H1 (cell line): ENCODE measurements around the gene KIF26B. TPM values are rescaled to one million over a fixed set of nuclear protein-coding genes. Genes with fewer than 3 reads are reported as not detected.

Experiments used
- CTCF ChIA-PET: fragments of 300-600 bp; sonication (Branson Sonifier 250); formaldehyde crosslinking; loops from one replicate; lab custom pipeline; 2021; ENCODE audit not compliant: partially characterized antibody; lab: Charles Lee
- POLR2A ChIA-PET: fragments of 300-600 bp; sonication (Branson Sonifier 250); formaldehyde crosslinking; loops from one replicate; lab custom pipeline; 2021; ENCODE audit warnings: inconsistent platforms; ENCODE audit not compliant: partially characterized antibody; lab: Charles Lee
- DNase-seq, 2 experiments: peaks; one replicate each; pipeline versions ENCODE4 v3.0.0 to v3.0.0-alpha.2; 2010 to 2022; ENCODE audit warnings: low spot score in 2 of 2, low read depth in 1 of 2, mixed read lengths in 1 of 2
- FAIRE-seq: peaks from 2 replicates; lab custom pipeline; 2011; peaks lifted over from hg19 to GRCh38; lab: Jason Lieb, UNC
- H2AFZ ChIP-seq: 2 replicates; pipeline ENCODE4 v1.8.1; 2012; ENCODE audit warnings: low read length, inconsistent platforms
- H2AK5ac ChIP-seq: 2 replicates; pipeline ENCODE4 v1.6.1; 2013; ENCODE audit warnings: low read depth, low read length
- H2BK120ac ChIP-seq: replicated peaks from 2 replicates; pipeline ENCODE3; 2013; ENCODE audit warnings: low read depth, low read length, inconsistent platforms
- H2BK12ac ChIP-seq: 2 replicates; pipeline ENCODE4 v1.6.1; 2013; ENCODE audit warnings: low read depth, low read length
- H2BK15ac ChIP-seq: 2 replicates; pipeline ENCODE4 v1.6.1; 2013; ENCODE audit warnings: low read length
- H2BK20ac ChIP-seq: 2 replicates; pipeline ENCODE4 v1.6.1; 2013; ENCODE audit warnings: low read length
- H2BK5ac ChIP-seq: 2 replicates; pipeline ENCODE4 v1.6.1; 2013; ENCODE audit warnings: low read depth, low read length
- H3K14ac ChIP-seq: 2 replicates; pipeline ENCODE4 v1.6.1; 2013; ENCODE audit warnings: inconsistent platforms; ENCODE audit not compliant: insufficient read length
- H3K18ac ChIP-seq: 2 replicates; pipeline ENCODE4 v1.6.1; 2013; ENCODE audit warnings: low read length; ENCODE audit errors: extremely low read depth
- H3K23ac ChIP-seq: 2 replicates; pipeline ENCODE4 v1.6.1; 2013; ENCODE audit warnings: inconsistent platforms; ENCODE audit not compliant: insufficient read length
- H3K23me2 ChIP-seq: 2 replicates; pipeline ENCODE4 v1.6.1; 2013; ENCODE audit warnings: low read depth, low read length
- H3K27ac ChIP-seq: 2 replicates; pipeline ENCODE4 v1.6.1; 2011; ENCODE audit warnings: low read depth, low read length, inconsistent platforms
- H3K27me3 ChIP-seq, 4 experiments: replicated peaks in 1 of 4; 1 replicate in 1 of 4; 2 replicates in 3 of 4; pipeline versions ENCODE4 v1.6.1 to v1.8.1; 2011 to 2013; ENCODE audit warnings: low read length in 3 of 4, mild to moderate bottlenecking in 3 of 4, inconsistent platforms in 2 of 4, mixed read lengths in 2 of 4, moderate library complexity in 1 of 4; ENCODE audit not compliant: control insufficient read depth in 3 of 4, insufficient read depth in 3 of 4; ENCODE audit errors: extremely low read depth in 1 of 4
- H3K36me3 ChIP-seq, 4 experiments: 2 replicates each; pipeline versions ENCODE4 v1.6.1 to v1.8.1; 2011 to 2013; ENCODE audit warnings: mild to moderate bottlenecking in 4 of 4, low read length in 3 of 4, moderate library complexity in 2 of 4, control low read depth in 1 of 4, inconsistent platforms in 1 of 4; ENCODE audit not compliant: insufficient read depth in 4 of 4, control insufficient read depth in 2 of 4
- H3K4ac ChIP-seq: replicated peaks from 2 replicates; pipeline ENCODE3; 2013; ENCODE audit warnings: low read length, low read depth, mixed read lengths, inconsistent platforms; ENCODE audit not compliant: insufficient read length
- H3K4me1 ChIP-seq, 4 experiments: replicated peaks in 1 of 4; 1 replicate in 1 of 4; 2 replicates in 3 of 4; pipeline versions ENCODE4 v1.6.1 to v1.8.1; 2011 to 2013; ENCODE audit warnings: low read length in 3 of 4, inconsistent platforms in 2 of 4, mixed read lengths in 1 of 4; ENCODE audit not compliant: insufficient read depth in 4 of 4, control insufficient read depth in 3 of 4
- H3K4me2 ChIP-seq, 2 experiments: 2 replicates each; pipeline versions ENCODE4 v1.6.1 to v1.8.1; 2011 to 2013; ENCODE audit warnings: low read depth in 2 of 2, low read length in 2 of 2, control low read depth in 1 of 2, inconsistent platforms in 1 of 2, mild to moderate bottlenecking in 1 of 2; ENCODE audit not compliant: insufficient read depth in 1 of 2
- H3K4me3 ChIP-seq, 4 experiments: fragments of 200-600, 300-600 bp in 1 of 4; sonication (generic), shearing (Covaris generic), sonication (Bioruptor Twin) in 1 of 4; 2 replicates each; pipeline versions ENCODE4 v1.5.1 to v1.8.1; 2011 to 2016; ENCODE audit warnings: low read length in 4 of 4, low read depth in 3 of 4, control low read depth in 2 of 4, inconsistent platforms in 2 of 4, mild to moderate bottlenecking in 2 of 4, mixed read lengths in 1 of 4, moderate library complexity in 1 of 4; ENCODE audit not compliant: insufficient read depth in 2 of 4; ENCODE audit errors: extremely low read depth in 1 of 4
- H3K56ac ChIP-seq: replicated peaks from 2 replicates; pipeline ENCODE3; 2013; ENCODE audit warnings: low read depth, mild to moderate bottlenecking, mixed read lengths, low read length, inconsistent platforms; ENCODE audit not compliant: insufficient read length
- H3K79me1 ChIP-seq: 2 replicates; pipeline ENCODE4 v1.6.1; 2013; ENCODE audit warnings: low read depth, low read length, control low read depth
- H3K79me2 ChIP-seq, 2 experiments: 2 replicates each; pipeline versions ENCODE4 v1.6.1 to v1.8.1; 2012 to 2013; ENCODE audit warnings: low read length in 2 of 2, mild to moderate bottlenecking in 2 of 2, inconsistent platforms in 1 of 2; ENCODE audit not compliant: insufficient read depth in 2 of 2, control insufficient read depth in 1 of 2
- H3K9ac ChIP-seq, 4 experiments: replicated peaks in 1 of 4; 1 replicate in 1 of 4; 2 replicates in 3 of 4; pipeline versions ENCODE4 v1.6.1 to v1.8.1; 2011 to 2013; ENCODE audit warnings: low read depth in 3 of 4, low read length in 3 of 4, control low read depth in 2 of 4, mild to moderate bottlenecking in 2 of 4, moderate library complexity in 2 of 4, inconsistent platforms in 1 of 4; ENCODE audit errors: extremely low read depth in 1 of 4
- H3K9me3 ChIP-seq, 2 experiments: 2 replicates each; pipeline versions ENCODE4 v1.6.1 to v1.8.1; 2012 to 2013; ENCODE audit warnings: mild to moderate bottlenecking in 2 of 2, moderate library complexity in 2 of 2, control low read depth in 1 of 2, inconsistent platforms in 1 of 2, low read depth in 1 of 2, low read length in 1 of 2, mixed read lengths in 1 of 2; ENCODE audit not compliant: insufficient read depth in 2 of 2
- H4K20me1 ChIP-seq, 2 experiments: replicated peaks in 1 of 2; 2 replicates each; pipeline versions ENCODE3 to v1.8.1; 2011 to 2013; ENCODE audit warnings: inconsistent platforms in 2 of 2, low read length in 2 of 2, mild to moderate bottlenecking in 1 of 2; ENCODE audit not compliant: insufficient read depth in 2 of 2, control insufficient read depth in 1 of 2
- H4K5ac ChIP-seq: 2 replicates; pipeline ENCODE4 v1.6.1; 2013; ENCODE audit warnings: low read length, low read depth, mixed read lengths, inconsistent platforms; ENCODE audit not compliant: insufficient read length
- H4K8ac ChIP-seq: 2 replicates; pipeline ENCODE4 v1.8.0; 2013; ENCODE audit warnings: mild to moderate bottlenecking, moderate library complexity, low read length, inconsistent platforms; ENCODE audit not compliant: insufficient read depth; ENCODE audit errors: extremely low read depth
- H4K91ac ChIP-seq: replicated peaks from 2 replicates; pipeline ENCODE3; 2013; ENCODE audit warnings: low read length, mixed read lengths, inconsistent platforms; ENCODE audit not compliant: insufficient read length
- ASH2L ChIP-seq: fragments of 200-600, 300-600 bp; sonication (generic); IDR thresholded peaks from one replicate; pipeline ENCODE4 v1.7.1; 2017; ENCODE audit warnings: low read length
- BACH1 ChIP-seq: IDR thresholded peaks from 2 replicates; pipeline ENCODE4 v1.6.1; 2012; ENCODE audit warnings: low read length, improper control_type of control experiment
- EZH2 ChIP-seq: fragments of 200-600 bp; sonication (generic); IDR thresholded peaks from 2 replicates; pipeline ENCODE4 v1.7.1; 2012; ENCODE audit warnings: low read depth, mild to moderate bottlenecking, moderate library complexity, low read length, inconsistent platforms; ENCODE audit not compliant: severe bottlenecking
- HDAC2 ChIP-seq, 2 experiments: fragments of 300-600 bp in 1 of 2; sonication (generic) in 1 of 2; IDR thresholded peaks; 2 replicates each; pipeline ENCODE4 v1.6.1; 2011 to 2012; ENCODE audit warnings: low read depth in 2 of 2, low read length in 2 of 2, mild to moderate bottlenecking in 2 of 2, moderate library complexity in 2 of 2, borderline replicate concordance in 1 of 2, inconsistent platforms in 1 of 2
- KDM4A ChIP-seq: IDR thresholded peaks from one replicate; pipeline ENCODE4 v1.7.1; 2012; ENCODE audit warnings: low read depth, mild to moderate bottlenecking, moderate library complexity, low read length, inconsistent platforms; ENCODE audit not compliant: severe bottlenecking
- POLR2A ChIP-seq, 2 experiments: IDR thresholded peaks; 1 replicate in 1 of 2; 2 replicates in 1 of 2; pipeline ENCODE4 v1.6.1; 2011; ENCODE audit warnings: low read depth in 2 of 2, low read length in 2 of 2, mild to moderate bottlenecking in 2 of 2; ENCODE audit errors: control extremely low read depth in 1 of 2
- RNF2 ChIP-seq: fragments of 200-900, 300-1000 bp; sonication (generic); IDR thresholded peaks from 2 replicates; pipeline ENCODE4 v1.7.1; 2016; ENCODE audit warnings: borderline replicate concordance, low read depth, mild to moderate bottlenecking, antibody characterized with exemption, low read length; ENCODE audit not compliant: poor library complexity, severe bottlenecking; ENCODE audit errors: missing control alignments
- SP4 ChIP-seq: IDR thresholded peaks from 2 replicates; pipeline ENCODE4 v1.6.1; 2012; ENCODE audit warnings: low read length, inconsistent platforms
- SUZ12 ChIP-seq: fragments of 200-600 bp; sonication (generic); IDR thresholded peaks from 2 replicates; pipeline ENCODE4 v1.6.1; 2012; ENCODE audit warnings: mild to moderate bottlenecking, inconsistent platforms, low read length, moderate library complexity, mixed read lengths
- TEAD4 ChIP-seq: IDR thresholded peaks from 2 replicates; pipeline ENCODE4 v1.6.1; 2012; ENCODE audit warnings: low read depth, low read length, inconsistent platforms, mixed read lengths
- WGBS, 2 experiments: shearing (Covaris generic) in 1 of 2; methylation state at CpG; one replicate each; pipeline versions ENCODE4 v1.1.6 to v1.1.7; 2013 to 2015; ENCODE audit warnings: low lambda C conversion rate in 2 of 2, mixed read lengths in 2 of 2, inconsistent platforms in 1 of 2, low coverage in 1 of 2, missing lambda C conversion rate in 1 of 2; ENCODE audit not compliant: insufficient replicate concordance in 2 of 2, insufficient coverage in 1 of 2, insufficient read length in 1 of 2; ENCODE audit errors: extremely low coverage in 1 of 2, missing lambda C conversion rate in 1 of 2; 5-methylcytosine and 5-hydroxymethylcytosine counted together
- polyA plus RNA-seq, 7 experiments: library from polyadenylated mRNA; depleted of rRNA in 3 of 7; stranded (reverse) in 5 of 7; unstranded in 2 of 7; fragments of >200 nt in 5 of 7; fragments of 200-250 nt in 2 of 7; gene quantifications; 1 replicate in 5 of 7; 2 replicates in 1 of 7; 4 replicates in 1 of 7; pipeline versions ENCODE4 v1.2.1 to v1.2.3, GENCODE V29; 2011 to 2013; ENCODE audit warnings: missing spikeins in 2 of 7, mixed read lengths in 2 of 7
- total RNA-seq: library from RNA; stranded (reverse); fragmentation: NEBNext Ultra II Directional; extraction: Animal tissue kit (Norgen Biotek cat#: 25700); gene quantifications from 2 replicates; pipeline ENCODE4 v1.2.1, GENCODE V29; 2021

KIF26B gene
- total and polyA plus RNA-seq, 2 of the 8 experiments (the other 6 are each of a cell fraction or from before 2014, with no cell fraction given): 0.06 to 0.28 TPM

- no peaks in the 10 kb centered on the region for H3K9me3 ChIP-seq
- H3K79me2 ChIP-seq: no peaks in the 10 kb centered on the region
- POLR2A ChIA-PET: no interaction called here
- no peak overlapping the region for H2AK5ac ChIP-seq
- CTCF ChIA-PET: no interaction called here
- FAIRE-seq (no peak), DNase-seq (no peak)
- H3K9ac ChIP-seq: no peak overlapping the region
- no peak overlapping the region for H2BK120ac ChIP-seq
- H3K56ac ChIP-seq: no peak overlapping the region
- H3K4me1 ChIP-seq: no peaks in the 10 kb centered on the region
- H3K18ac ChIP-seq: no peak overlapping the region
- no peaks in the 10 kb centered on the region; a peak in 1 of 7 replicates for H3K27me3 ChIP-seq
- no peak overlapping the region for H2BK15ac ChIP-seq
- no peak overlapping the region for H4K8ac ChIP-seq
- no peaks in the 10 kb centered on the region for H4K20me1 ChIP-seq
- H3K4ac ChIP-seq: no peak overlapping the region
- H3K4me2 ChIP-seq: no peak overlapping the region
- TF ChIP-seq HDAC2 (IDR thresholded peaks at IDR 0.05; ENCODE audit: borderline replicate concordance in 1 of 2, low read depth in 2 of 2, low read length in 2 of 2) (no peak), RNF2 (no peak), BACH1 (no peak), ASH2L (no peak), POLR2A (IDR thresholded peaks at IDR 0.05; ENCODE audit: control extremely low read depth in 1 of 2, low read depth in 2 of 2, low read length in 2 of 2) (no peak), SUZ12 (no peak), SP4 (no peak), KDM4A (no peak), EZH2 (no peak), TEAD4 (no peak)
- H3K27ac ChIP-seq: no peak overlapping the region
- H3K23me2 ChIP-seq: no peaks in the 10 kb centered on the region
- no peak overlapping the region for H2AFZ ChIP-seq
- H4K91ac ChIP-seq: no peak overlapping the region
- no peak overlapping the region for H2BK5ac ChIP-seq
- WGBS, 2 experiments: 79% methylated on average over 6 of the region's 6 CpGs; no CpG with 5 or more reads in 1 of the 2 experiments
- H3K79me1 ChIP-seq: no peaks in the 10 kb centered on the region
- H3K23ac ChIP-seq: no peak overlapping the region
- H4K5ac ChIP-seq: no peak overlapping the region
- H2BK20ac ChIP-seq: no peak overlapping the region
- no peak overlapping the region for H2BK12ac ChIP-seq
- no peak overlapping the region for H3K14ac ChIP-seq
- no peak overlapping the region for H3K4me3 ChIP-seq
- H3K36me3 ChIP-seq: no peaks in the 10 kb centered on the region
Observed at GRCh38 chr1:245292553-245292952, 137.8 kb downstream of the KIF26B start.
